Smooth muscle cell (in vitro differentiated cells): Measurements from ENCODE around the gene AMER3. TPM values are rescaled to one million over a fixed set of nuclear protein-coding genes. Genes with fewer than 3 reads are reported as not detected.

ENCODE experiments used
- DNase-seq: peaks from one replicate; lab custom pipeline; 2025; ENCODE audit not compliant: unreplicated experiment; lab: John Stamatoyannopoulos, UW
- H2AFZ ChIP-seq: fragments of 200-600 bp; sonication (generic); 2 replicates; pipeline ENCODE4 v1.6.0; 2016; ENCODE audit warnings: antibody characterized with exemption, low read depth, mild to moderate bottlenecking
- H3F3A ChIP-seq: fragments of 200-600 bp; sonication (generic); 2 replicates; pipeline ENCODE4 v1.6.0; 2017; ENCODE audit warnings: antibody characterized with exemption, low read depth
- H3K27ac ChIP-seq: fragments of 200-600 bp; sonication (generic); 2 replicates; pipeline ENCODE4 v1.5.1; 2016; ENCODE audit warnings: low read depth, mild to moderate bottlenecking
- H3K27me3 ChIP-seq: fragments of 200-600 bp; sonication (generic); 2 replicates; pipeline ENCODE4 v1.6.1; 2016; ENCODE audit warnings: low read depth, mild to moderate bottlenecking
- H3K36me3 ChIP-seq: fragments of 200-600 bp; sonication (generic); 2 replicates; pipeline ENCODE4 v1.5.1; 2016; ENCODE audit warnings: low read depth
- H3K4me1 ChIP-seq: fragments of 200-600 bp; sonication (generic); 2 replicates; pipeline ENCODE4 v1.5.1; 2016; ENCODE audit warnings: low read depth
- H3K4me2 ChIP-seq: fragments of 200-600 bp; sonication (generic); 2 replicates; pipeline ENCODE4 v1.6.0; 2016; ENCODE audit warnings: mild to moderate bottlenecking
- H3K4me3 ChIP-seq: fragments of 200-600 bp; sonication (generic); 2 replicates; pipeline ENCODE4 v1.5.1; 2016; ENCODE audit warnings: mild to moderate bottlenecking
- H3K79me2 ChIP-seq: fragments of 200-600 bp; sonication (generic); 2 replicates; pipeline ENCODE4 v1.6.0; 2016; ENCODE audit warnings: low read depth, mild to moderate bottlenecking
- H3K9ac ChIP-seq: fragments of 200-600 bp; sonication (generic); 2 replicates; pipeline ENCODE4 v1.6.0; 2016; ENCODE audit warnings: low read depth
- H3K9me3 ChIP-seq: fragments of 200-600 bp; sonication (generic); replicated peaks from 2 replicates; pipeline ENCODE4 v1.5.1; 2016; ENCODE audit warnings: low read depth
- H4K20me1 ChIP-seq: fragments of 200-600 bp; sonication (generic); 2 replicates; pipeline ENCODE4 v1.6.0; 2016; ENCODE audit warnings: low read depth
- WGBS: methylation state at CpG from one replicate; pipeline ENCODE4 v1.1.7; 2016; ENCODE audit warnings: low lambda C conversion rate; 5-methylcytosine and 5-hydroxymethylcytosine counted together
- polyA plus RNA-seq: library from polyadenylated mRNA; unstranded; fragments of >200 nt; fragmentation: Nextera tagmentation; extraction: Ambion mirVana; gene quantifications from 2 replicates; pipeline ENCODE4 v1.2.1, GENCODE V29; 2016
- total RNA-seq: library from RNA; depleted of rRNA; stranded (reverse); fragments of >200 nt; gene quantifications from 2 replicates; pipeline ENCODE4 v1.2.3, GENCODE V29; 2014
- TF ChIP-seq, protein P1 (sequence below): fragments of 200-600 bp; sonication (generic); IDR thresholded peaks from 2 replicates; pipeline ENCODE4 v1.5.1; 2017; ENCODE audit warnings: borderline replicate concordance, mild to moderate bottlenecking, antibody characterized with exemption; ENCODE audit not compliant: insufficient read depth, poor library complexity, severe bottlenecking

Gene AMER3
- total and polyA plus RNA-seq, 2 experiments from 2014 or later, result not detected

DNA sequence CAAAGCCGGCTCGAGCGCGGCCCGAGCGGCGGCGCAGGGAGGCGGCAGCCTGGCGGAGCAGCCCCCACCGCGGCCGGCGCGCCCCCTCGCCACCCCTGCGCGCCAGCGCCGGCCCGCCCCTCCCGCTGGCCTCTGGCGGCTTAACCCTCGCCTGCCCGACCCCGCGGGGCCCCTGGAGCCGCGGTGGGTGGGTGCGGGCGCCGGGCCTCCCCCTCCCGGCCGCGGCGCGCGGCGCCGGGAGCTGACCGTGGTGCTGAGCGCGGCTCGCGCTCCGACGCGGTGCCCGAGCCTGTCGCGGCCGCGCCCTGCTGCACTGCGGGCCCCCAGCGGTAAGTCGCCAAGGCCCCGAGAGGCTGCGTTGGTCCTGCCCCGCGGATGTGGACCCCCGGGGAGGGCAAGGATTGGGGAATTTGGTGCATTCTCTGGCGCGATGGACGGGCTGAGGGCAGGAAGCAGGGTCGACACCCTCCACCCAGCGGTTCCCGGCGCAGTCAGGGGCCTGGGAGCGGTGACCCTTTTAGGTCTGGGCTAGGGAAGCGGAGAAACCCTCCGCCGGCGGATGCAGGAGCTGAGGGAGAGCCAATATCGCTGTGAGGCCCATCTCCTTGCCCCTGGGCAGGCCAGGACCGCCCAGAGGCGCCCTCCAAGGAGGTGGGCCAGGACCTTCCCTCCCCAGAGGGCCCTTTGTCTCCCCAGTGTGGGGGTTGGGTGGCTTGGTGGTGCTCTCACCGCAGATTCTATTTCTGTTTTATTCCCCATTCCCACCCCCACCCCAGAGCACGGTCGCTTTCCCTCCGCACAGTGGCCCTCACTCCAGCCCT lies 923 bp downstream of the AMER3 start:
- WGBS, result 2% methylated on average over 47 of the region's 80 CpGs
- TF ChIP-seq, protein P1, sequence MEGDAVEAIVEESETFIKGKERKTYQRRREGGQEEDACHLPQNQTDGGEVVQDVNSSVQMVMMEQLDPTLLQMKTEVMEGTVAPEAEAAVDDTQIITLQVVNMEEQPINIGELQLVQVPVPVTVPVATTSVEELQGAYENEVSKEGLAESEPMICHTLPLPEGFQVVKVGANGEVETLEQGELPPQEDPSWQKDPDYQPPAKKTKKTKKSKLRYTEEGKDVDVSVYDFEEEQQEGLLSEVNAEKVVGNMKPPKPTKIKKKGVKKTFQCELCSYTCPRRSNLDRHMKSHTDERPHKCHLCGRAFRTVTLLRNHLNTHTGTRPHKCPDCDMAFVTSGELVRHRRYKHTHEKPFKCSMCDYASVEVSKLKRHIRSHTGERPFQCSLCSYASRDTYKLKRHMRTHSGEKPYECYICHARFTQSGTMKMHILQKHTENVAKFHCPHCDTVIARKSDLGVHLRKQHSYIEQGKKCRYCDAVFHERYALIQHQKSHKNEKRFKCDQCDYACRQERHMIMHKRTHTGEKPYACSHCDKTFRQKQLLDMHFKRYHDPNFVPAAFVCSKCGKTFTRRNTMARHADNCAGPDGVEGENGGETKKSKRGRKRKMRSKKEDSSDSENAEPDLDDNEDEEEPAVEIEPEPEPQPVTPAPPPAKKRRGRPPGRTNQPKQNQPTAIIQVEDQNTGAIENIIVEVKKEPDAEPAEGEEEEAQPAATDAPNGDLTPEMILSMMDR, result no peak
- H3K79me2 ChIP-seq, result no peaks in the 10 kb centered on the region
- H3K36me3 ChIP-seq, result no peaks in the 10 kb centered on the region
- H3K9me3 ChIP-seq, result no peaks in the 10 kb centered on the region
- H3K4me2 ChIP-seq, result peak overlapping the region; percentile 87
- H2AFZ ChIP-seq, result no peak overlapping the region
- H3K27ac ChIP-seq, result no peak overlapping the region
- no peaks in the 10 kb centered on the region for H3F3A ChIP-seq
- no peak for DNase-seq
- no peaks in the 10 kb centered on the region for H4K20me1 ChIP-seq
- no peak overlapping the region for H3K9ac ChIP-seq
- peaks cover 73% of the 10 kb centered on the region for H3K27me3 ChIP-seq
- H3K4me3 ChIP-seq, result peak overlapping the region; percentile 50
- H3K4me1 ChIP-seq, result peaks cover 3% of the 10 kb centered on the region

DNA sequence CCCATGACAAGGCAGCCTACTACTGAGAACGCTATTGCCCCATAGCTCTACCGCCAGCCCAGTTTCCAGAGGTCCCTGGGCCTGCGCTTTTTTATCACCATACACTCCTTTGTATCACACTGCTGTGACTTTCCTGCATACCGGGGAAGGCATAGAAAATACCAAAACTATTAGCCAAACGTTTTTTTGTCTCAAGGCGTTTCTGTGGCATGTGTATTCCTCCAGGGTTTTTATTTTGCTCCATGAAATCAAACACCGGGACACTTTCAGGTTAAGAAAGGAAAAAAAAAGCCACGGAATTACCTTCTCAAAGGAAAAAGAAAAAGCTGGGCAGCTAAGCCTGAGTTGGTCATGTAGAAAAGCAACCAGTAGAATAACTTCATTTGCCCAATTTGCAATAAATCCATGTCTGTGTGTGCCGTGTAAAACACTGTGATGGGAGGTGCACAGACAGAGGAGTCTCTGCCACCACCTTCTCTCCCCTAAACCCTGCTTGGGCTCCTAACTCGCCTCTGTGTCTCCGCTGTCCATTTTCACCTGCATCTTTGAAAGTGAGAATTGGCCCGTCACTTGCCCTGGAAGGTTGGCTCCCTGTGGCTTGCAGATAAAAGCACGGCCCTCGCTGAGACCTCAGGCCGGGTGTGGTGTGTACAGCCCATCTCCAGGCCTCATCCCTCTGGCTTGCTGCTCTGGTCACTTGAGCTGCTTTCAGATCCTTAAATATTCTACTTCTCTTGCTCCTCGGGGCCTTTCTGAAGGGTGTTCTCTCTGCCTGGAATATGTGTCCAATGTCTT lies 1.7 kb downstream of the AMER3 start:
- H3K79me2 ChIP-seq, result no peaks in the 10 kb centered on the region
- no peak overlapping the region for H3K27ac ChIP-seq
- H4K20me1 ChIP-seq, result no peaks in the 10 kb centered on the region
- DNase-seq, result no peak
- TF ChIP-seq, protein P1, result no peak
- WGBS, result 58% methylated on average over 16 of the region's 16 CpGs
- H3K4me1 ChIP-seq, result peaks cover 3% of the 10 kb centered on the region
- H3K27me3 ChIP-seq, result peaks cover 73% of the 10 kb centered on the region
- H3K4me2 ChIP-seq, result no peak overlapping the region
- H3K36me3 ChIP-seq, result no peaks in the 10 kb centered on the region
- no peak overlapping the region for H2AFZ ChIP-seq
- H3K9me3 ChIP-seq, result no peaks in the 10 kb centered on the region
- H3K9ac ChIP-seq, result no peak overlapping the region
- no peaks in the 10 kb centered on the region for H3F3A ChIP-seq
- H3K4me3 ChIP-seq, result no peak overlapping the region

DNA sequence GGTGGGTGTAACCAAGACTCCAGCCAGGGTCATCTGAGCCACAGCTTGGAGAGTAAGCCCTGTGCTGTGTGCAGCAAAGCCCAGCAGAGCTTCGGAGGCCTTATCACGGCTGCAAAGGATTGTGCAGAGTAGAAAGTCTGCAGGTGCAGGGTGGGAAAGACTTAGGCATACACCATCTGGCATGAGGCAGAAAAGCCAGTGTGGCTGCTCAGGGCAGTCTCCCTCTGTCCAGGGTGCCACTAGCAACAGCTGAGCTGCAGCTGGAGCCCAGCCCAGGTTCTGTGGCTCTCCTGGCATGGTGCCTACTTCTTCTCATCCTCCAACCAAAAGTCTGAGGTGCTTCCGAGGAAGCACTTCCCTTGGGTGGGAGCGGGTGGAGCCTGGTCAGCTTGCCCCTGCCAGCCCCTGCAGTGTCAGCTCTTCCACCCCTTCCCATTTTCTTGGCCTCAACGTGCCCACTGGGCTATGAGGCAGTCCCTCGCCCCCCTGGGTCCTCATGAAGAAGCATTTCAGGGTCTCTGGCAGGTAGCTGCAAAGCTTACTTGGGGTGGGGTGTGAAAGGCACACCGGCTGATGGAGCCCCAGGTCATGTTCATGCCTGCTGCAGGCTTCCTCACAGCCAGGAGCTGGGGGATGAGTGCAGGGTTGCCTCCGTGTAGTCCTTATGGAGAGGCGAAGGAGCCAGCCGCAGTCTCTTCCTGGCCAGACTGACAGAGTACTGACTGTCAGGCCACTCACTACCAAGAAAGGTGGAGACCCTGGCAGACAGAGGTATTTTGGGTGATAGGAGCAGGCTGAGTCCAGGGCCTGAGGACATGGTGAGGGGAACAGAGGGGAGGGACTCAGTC lies 4.8 kb downstream of the AMER3 start:
- no peaks in the 10 kb centered on the region for H3F3A ChIP-seq
- no peak overlapping the region for H3K4me3 ChIP-seq
- no peak overlapping the region for H2AFZ ChIP-seq
- H3K9me3 ChIP-seq, result no peaks in the 10 kb centered on the region
- no peak overlapping the region for H3K9ac ChIP-seq
- no peaks in the 10 kb centered on the region for H3K79me2 ChIP-seq
- no peaks in the 10 kb centered on the region for H4K20me1 ChIP-seq
- TF ChIP-seq, protein P1, result no peak
- H3K27me3 ChIP-seq, result peaks cover 48% of the 10 kb centered on the region
- 87% methylated on average over 10 of the region's 10 CpGs for WGBS
- no peak overlapping the region for H3K27ac ChIP-seq
- peaks cover 3% of the 10 kb centered on the region for H3K4me1 ChIP-seq
- no peak for DNase-seq
- no peaks in the 10 kb centered on the region for H3K36me3 ChIP-seq
- no peak overlapping the region for H3K4me2 ChIP-seq
